ENCODE data around the gene DNER.
A peak's percentile ranks its signal among the peaks of the same experiment; 100 is the strongest.

The DNER gene

GRCh38 chr2:229715895-229716507, 1.6 kb upstream of the DNER start:
- Histone ChIP-seq H2AFZ (ENCODE audit: low read depth, low read length) (no peak overlapping the region), H3K4me2 (ENCODE audit: low read length) (peak overlapping the region; percentile 41), H3K9ac (ENCODE audit: low read length) (no peak overlapping the region), H3K27ac (ENCODE audit: low read length) (no peak overlapping the region), H4K20me1 (ENCODE audit: insufficient read depth, low read length) (no peaks in the 10 kb centered on the region), H3K27me3 (ENCODE audit: low read depth, low read length) (0 out of 2 replicates have a peak, but pooled peaks cover 15% of the 10 kb centered on the region), H3K4me3 (ENCODE audit: low read length) (no peak overlapping the region), H3K4me1 (ENCODE audit: low read length) (peaks cover 4% of the 10 kb centered on the region; the same call in 1 of the 2 replicates), H3K36me3 (replicated peaks; ENCODE audit: low read depth, low read length) (no peaks in the 10 kb centered on the region), H3K9me3 (ENCODE audit: insufficient read depth, low read length) (no peaks in the 10 kb centered on the region), H3K79me2 (ENCODE audit: low read length) (no peaks in the 10 kb centered on the region)
- TF ChIP-seq EZH2phosphoT487 (IDR thresholded peaks at IDR 0.05; ENCODE audit: low read depth) = no peak
- peak; percentile 71 for TF ChIP-seq CTCF (IDR thresholded peaks at IDR 0.05; ENCODE audit: low read depth, low read length)

- TF ChIP-seq CTCF (IDR thresholded peaks at IDR 0.05; ENCODE audit: low read depth, low read length) = no peak
- TF ChIP-seq EZH2phosphoT487 (IDR thresholded peaks at IDR 0.05; ENCODE audit: low read depth) = no peak
- H3K4me1 ChIP-seq (ENCODE audit: low read length) = peaks cover 4% of the 10 kb centered on the region; the same call in 1 of the 2 replicates
- no peak overlapping the region for H2AFZ ChIP-seq (ENCODE audit: low read depth, low read length)
- no peaks in the 10 kb centered on the region for H3K79me2 ChIP-seq (ENCODE audit: low read length)
- H3K27ac ChIP-seq (ENCODE audit: low read length) = no peak overlapping the region
- H3K4me3 ChIP-seq (ENCODE audit: low read length) = peak overlapping the region; percentile 68
- peak overlapping the region; percentile 55 for H3K4me2 ChIP-seq (ENCODE audit: low read length)
- H3K36me3 ChIP-seq (replicated peaks; ENCODE audit: low read depth, low read length) = no peaks in the 10 kb centered on the region
- no peaks in the 10 kb centered on the region for H4K20me1 ChIP-seq (ENCODE audit: insufficient read depth, low read length)
- 0 out of 2 replicates have a peak, but pooled peaks cover 14% of the 10 kb centered on the region for H3K27me3 ChIP-seq (ENCODE audit: low read depth, low read length)
- no peaks in the 10 kb centered on the region for H3K9me3 ChIP-seq (ENCODE audit: insufficient read depth, low read length)
- no peak overlapping the region for H3K9ac ChIP-seq (ENCODE audit: low read length)
Observed at GRCh38 chr2:229714736-229715541, 584 bp upstream of the DNER start.

- H3K36me3 ChIP-seq (replicated peaks; ENCODE audit: low read depth, low read length) = no peaks in the 10 kb centered on the region
- no peak overlapping the region for H3K27ac ChIP-seq (ENCODE audit: low read length)
- TF ChIP-seq EZH2phosphoT487 (IDR thresholded peaks at IDR 0.05; ENCODE audit: low read depth) = no peak
- no peak for TF ChIP-seq CTCF (IDR thresholded peaks at IDR 0.05; ENCODE audit: low read depth, low read length)
- H3K79me2 ChIP-seq (ENCODE audit: low read length) = no peaks in the 10 kb centered on the region
- peak overlapping the region; percentile 46 for H3K4me2 ChIP-seq (ENCODE audit: low read length)
- no peak overlapping the region for H3K9ac ChIP-seq (ENCODE audit: low read length)
- no peaks in the 10 kb centered on the region for H3K9me3 ChIP-seq (ENCODE audit: insufficient read depth, low read length)
- H3K4me3 ChIP-seq (ENCODE audit: low read length) = peak overlapping the region; percentile 60
- H4K20me1 ChIP-seq (ENCODE audit: insufficient read depth, low read length) = no peaks in the 10 kb centered on the region
- peaks cover 4% of the 10 kb centered on the region; the same call in 1 of the 2 replicates for H3K4me1 ChIP-seq (ENCODE audit: low read length)
- no peak overlapping the region for H2AFZ ChIP-seq (ENCODE audit: low read depth, low read length)
- peaks cover 16% of the 10 kb centered on the region; the same call in 1 of the 2 replicates for H3K27me3 ChIP-seq (ENCODE audit: low read depth, low read length)
Observed at GRCh38 chr2:229713371-229714079, 830 bp downstream of the DNER start.

- H3K36me3 ChIP-seq (replicated peaks; ENCODE audit: low read depth, low read length) = no peaks in the 10 kb centered on the region
- H3K4me2 ChIP-seq (ENCODE audit: low read length) = no peak overlapping the region
- peaks cover 12% of the 10 kb centered on the region; the same call in 1 of the 2 replicates for H3K27me3 ChIP-seq (ENCODE audit: low read depth, low read length)
- H3K27ac ChIP-seq (ENCODE audit: low read length) = no peak overlapping the region
- TF ChIP-seq CTCF (IDR thresholded peaks at IDR 0.05; ENCODE audit: low read depth, low read length) = peak; percentile 27
- no peak for TF ChIP-seq EZH2phosphoT487 (IDR thresholded peaks at IDR 0.05; ENCODE audit: low read depth)
- H3K9ac ChIP-seq (ENCODE audit: low read length) = no peak overlapping the region
- peaks cover 4% of the 10 kb centered on the region; the same call in 1 of the 2 replicates for H3K4me1 ChIP-seq (ENCODE audit: low read length)
- no peaks in the 10 kb centered on the region for H3K79me2 ChIP-seq (ENCODE audit: low read length)
- no peak overlapping the region for H2AFZ ChIP-seq (ENCODE audit: low read depth, low read length)
- no peaks in the 10 kb centered on the region for H3K9me3 ChIP-seq (ENCODE audit: insufficient read depth, low read length)
- H4K20me1 ChIP-seq (ENCODE audit: insufficient read depth, low read length) = no peaks in the 10 kb centered on the region
- H3K4me3 ChIP-seq (ENCODE audit: low read length) = no peak overlapping the region
Observed at GRCh38 chr2:229712136-229712535, 2.2 kb downstream of the DNER start.

Data from OCI-LY3 (cell line).